Measurements from ENCODE around the gene DLGAP1.

- TF ChIP-seq CTCF (IDR thresholded peaks at IDR 0.05 in 2 of 3, conservative IDR thresholded peaks at IDR 0.05 in 1 of 3; ENCODE audit: borderline replicate concordance in 1 of 3, insufficient read depth in 1 of 3, low read depth in 2 of 3, low read length in 2 of 3) = no peak
- TF ChIP-seq POLR2AphosphoS5 (IDR thresholded peaks at IDR 0.05; ENCODE audit: low read depth, low read length) = no peak
- TF ChIP-seq ZFX (IDR thresholded peaks at IDR 0.05) = no peak
- TF ChIP-seq RAD21 (IDR thresholded peaks at IDR 0.05; ENCODE audit: low read depth) = no peak
- no peak for TF ChIP-seq SIN3A (IDR thresholded peaks at IDR 0.05; ENCODE audit: low read depth)
- no peak for TF ChIP-seq SP1 (IDR thresholded peaks at IDR 0.05; ENCODE audit: low read depth)
- TF ChIP-seq JUND (IDR thresholded peaks at IDR 0.05) = no peak
- no peak for TF ChIP-seq POLR2A (IDR thresholded peaks at IDR 0.05; ENCODE audit: borderline replicate concordance, extremely low read depth, insufficient read depth, insufficient read length)
- TF ChIP-seq EGR1 (IDR thresholded peaks at IDR 0.05; ENCODE audit: low read depth) = no peak
- no peak for TF ChIP-seq EZH2 (IDR thresholded peaks at IDR 0.05)
- TF ChIP-seq ZNF274 (IDR thresholded peaks at IDR 0.05; ENCODE audit: low read depth, low read length) = no peak
- no peak for TF ChIP-seq MAX (IDR thresholded peaks at IDR 0.05)
- TF ChIP-seq CEBPB (IDR thresholded peaks at IDR 0.05; ENCODE audit: low read depth) = no peak
- TF ChIP-seq EZH2phosphoT487 (IDR thresholded peaks at IDR 0.05; ENCODE audit: borderline replicate concordance) = no peak
Measured at GRCh38 chr18:3590096-3590630, 864.9 kb downstream of the DLGAP1 start.

Data from HCT116 (cell line).